Muscle of arm (tissue), 12 donors: ENCODE measurements around the gene POLDIP2. TPM values are rescaled to one million over a fixed set of nuclear protein-coding genes. Genes with fewer than 3 reads are reported as not detected.

Source experiments
- DNase-seq: peaks from one replicate; pipeline ENCODE4 v3.0.0-alpha.2; 2013
- polyA plus RNA-seq, 12 donors: library from polyadenylated mRNA; unstranded; fragments of 120-200 nt; gene quantifications; one replicate each; pipeline ENCODE4 v1.2.1, GENCODE V29; 2013; ENCODE audit not compliant: insufficient read length in 12 of 12

POLDIP2 gene
- polyA plus RNA-seq, 12 donors: 30.2 to 63.0 (median 57.6) TPM; not detected in 1

DNA sequence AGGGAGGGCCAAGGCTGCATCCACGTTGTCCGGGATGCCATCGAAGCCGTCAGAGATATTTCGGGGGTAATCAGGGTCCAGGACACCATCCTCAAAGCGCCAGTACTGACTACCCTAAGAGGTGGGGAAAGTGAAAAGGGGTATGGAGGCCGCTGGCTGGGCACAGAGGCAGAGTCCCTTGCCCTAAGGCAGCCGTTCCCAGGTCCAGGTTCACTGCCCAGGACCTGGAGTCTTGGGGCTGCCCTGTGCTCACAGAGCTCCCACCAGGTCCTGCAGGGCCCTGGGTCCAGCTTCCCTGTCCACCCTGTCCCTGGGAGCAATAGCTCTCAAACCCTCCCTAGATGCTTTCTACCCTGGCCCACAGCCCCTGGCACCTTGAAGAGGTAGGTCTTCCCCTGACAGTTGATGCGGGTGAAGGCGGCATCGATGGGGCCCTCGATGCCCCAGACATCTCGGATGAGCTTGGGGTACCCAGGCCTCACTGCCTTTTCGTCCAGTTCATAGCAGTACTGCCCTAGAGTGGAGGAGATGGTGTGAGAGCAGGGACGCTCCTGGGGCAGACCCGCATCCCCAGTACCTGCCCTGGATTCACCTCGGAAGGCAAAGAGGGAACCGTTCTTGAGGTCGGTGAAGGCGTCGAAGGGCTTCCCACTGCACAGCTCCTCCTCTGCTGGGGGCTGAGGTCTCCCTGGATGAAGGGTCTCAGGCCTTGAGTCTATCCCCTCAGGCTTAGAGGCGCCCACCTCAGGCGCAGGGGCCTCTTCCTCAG is 11.8 kb upstream of the POLDIP2 start:
- DNase-seq: no peak

GRCh38 chr17:28368306-28368831 is 11.0 kb upstream of the POLDIP2 start:
- no peak for DNase-seq

DNA sequence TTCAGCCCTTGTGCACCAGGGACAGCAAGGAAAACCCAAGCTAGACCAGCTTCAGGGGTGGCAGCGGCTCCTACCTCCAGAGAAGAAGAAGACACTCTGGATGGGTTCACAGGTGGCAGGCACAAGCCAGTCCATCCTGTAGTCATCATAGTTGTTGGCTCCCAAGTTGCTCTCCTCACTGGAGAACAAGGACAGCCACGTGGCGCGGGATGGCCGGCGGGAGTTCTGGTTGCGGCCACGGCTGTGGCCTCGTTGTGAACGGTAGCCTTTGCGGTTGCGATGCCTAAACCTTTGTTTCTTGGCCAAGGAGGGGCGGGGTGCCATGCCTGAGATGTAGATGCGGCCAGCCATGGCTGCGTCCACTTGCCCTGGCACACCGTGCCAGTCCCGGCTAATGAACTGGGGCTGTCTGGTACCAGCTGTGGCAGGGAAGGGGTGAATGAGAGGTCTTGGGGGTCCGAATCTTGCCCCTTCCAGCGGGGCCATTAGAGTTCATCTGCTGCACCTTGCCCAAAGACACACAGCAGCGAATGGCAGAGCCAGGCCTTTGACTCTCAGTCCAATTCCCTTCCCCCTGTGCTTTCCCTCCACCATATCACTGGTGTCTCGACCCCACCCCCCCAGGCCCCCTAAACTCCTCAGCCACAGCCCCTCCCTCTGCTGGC is 10.4 kb upstream of the POLDIP2 start:
- no peak for DNase-seq

DNA sequence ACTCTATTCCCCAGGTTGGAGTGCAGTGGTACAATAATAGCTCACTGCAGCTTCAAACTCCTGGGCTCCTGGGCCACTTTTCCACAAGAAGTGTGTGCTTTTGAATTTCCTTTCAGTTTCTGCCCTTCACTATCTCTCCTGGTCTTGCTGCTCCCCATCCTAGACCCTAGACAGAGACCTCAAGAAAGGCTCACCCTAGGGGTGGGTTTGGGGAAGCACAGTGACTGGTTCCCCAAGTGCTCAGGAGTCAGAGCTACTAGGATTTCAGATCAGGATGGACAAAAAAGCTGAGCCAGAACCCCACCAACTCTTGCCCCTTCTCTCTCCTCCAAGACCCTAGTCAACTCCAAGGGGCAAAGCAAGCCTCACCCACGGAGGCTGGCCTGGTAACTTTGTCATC is 9.3 kb upstream of the POLDIP2 start:
- DNase-seq: no peak

DNA sequence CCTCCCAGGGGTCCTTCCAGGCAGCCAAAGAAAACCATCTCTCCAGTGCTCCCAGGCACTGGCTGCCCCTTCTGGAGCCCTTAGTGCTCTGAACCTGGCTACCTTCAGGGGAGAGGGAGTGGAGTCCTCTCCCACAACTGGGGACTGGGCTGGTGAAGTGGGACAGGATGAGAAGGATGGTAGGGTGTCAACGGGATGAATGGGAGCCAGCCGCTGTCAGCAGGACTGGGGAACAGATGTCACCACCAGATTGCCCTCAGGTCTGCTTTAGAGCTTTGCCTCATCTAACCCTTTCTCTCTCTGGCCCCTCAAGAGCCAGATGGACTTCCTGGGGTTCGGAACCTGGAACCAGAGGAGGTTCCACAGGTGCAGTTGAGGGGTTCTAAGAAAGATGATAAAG is 8.2 kb upstream of the POLDIP2 start:
- no peak for DNase-seq

DNA sequence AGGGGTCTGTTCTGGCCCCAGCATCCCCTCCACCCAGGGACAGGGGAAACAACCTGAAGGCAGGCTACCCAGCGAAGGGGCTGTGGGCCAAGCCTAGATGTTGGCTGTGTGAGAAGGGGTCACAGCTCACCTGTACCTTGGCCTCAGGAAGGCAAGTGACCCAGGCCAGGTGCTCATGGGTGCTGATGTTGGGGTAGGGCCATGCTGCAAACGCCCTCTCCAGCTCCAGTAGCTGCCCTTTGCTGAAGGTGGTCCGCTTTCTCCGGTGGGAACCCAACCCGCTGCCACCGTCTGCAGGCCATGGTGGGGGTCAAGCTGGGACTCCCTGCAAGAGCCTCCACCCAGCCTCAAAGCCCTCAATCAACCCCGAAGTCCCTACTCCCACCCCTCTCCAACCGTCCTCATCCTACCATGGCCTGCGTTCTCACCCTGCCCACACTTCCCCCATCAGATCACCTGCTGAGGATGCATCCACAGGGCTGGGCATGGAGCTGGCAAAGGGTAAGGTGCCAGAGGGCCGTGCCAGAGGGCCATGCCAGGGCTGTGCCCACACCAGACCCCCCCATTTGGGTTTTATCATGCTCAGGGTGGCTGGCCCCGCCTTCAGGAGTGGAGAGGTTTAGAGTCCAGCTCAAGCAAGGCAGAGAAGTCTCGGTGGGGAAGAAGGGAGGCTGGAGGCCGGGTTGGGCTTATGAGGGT is 7.5 kb upstream of the POLDIP2 start, which contains the start of gene SEBOX:
TSS of gene SEBOX (minus strand) at position 535 of the 699 bp plus-strand sequence. CDS start at position 487, 48 bp downstream.
- no peak for DNase-seq

- no peak for DNase-seq
Measured at GRCh38 chr17:28363776-28364650, 6.7 kb upstream of the POLDIP2 start.

DNA sequence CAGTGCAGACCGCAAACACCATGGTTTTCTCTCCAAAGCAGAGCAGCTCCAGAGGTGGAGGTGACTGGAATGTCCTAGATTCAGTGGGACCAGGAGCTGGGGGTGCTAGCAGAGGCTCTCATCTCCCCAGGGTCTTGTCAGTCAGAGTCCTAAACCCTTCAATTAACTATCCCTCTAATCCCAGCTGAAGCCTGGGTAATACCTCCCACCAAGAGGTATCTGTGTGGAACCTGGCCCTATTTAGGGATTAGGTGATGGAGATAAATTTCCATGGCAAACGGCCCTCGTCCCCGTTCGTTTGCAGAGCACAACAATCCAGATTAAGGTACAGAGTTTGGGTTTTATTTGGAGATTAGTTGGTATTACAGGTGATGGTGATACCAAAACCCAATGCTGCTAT is 5.9 kb upstream of the POLDIP2 start:
- no peak for DNase-seq

DNA sequence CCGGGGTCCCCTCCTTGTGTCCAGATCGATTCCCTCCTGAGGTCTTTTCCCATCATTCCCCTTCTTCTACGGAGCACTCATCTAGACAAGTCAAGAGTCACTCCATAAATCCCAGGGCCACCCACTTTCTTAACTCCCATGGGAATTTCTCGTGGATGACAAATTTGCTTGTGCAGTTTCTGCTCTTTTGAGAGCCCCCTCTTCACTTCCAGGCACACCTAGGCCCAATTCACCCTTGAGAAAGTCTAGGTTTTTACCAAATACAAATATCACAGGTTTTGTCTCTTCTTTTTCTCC is 522 bp upstream of the POLDIP2 start:
- no peak for DNase-seq

DNA sequence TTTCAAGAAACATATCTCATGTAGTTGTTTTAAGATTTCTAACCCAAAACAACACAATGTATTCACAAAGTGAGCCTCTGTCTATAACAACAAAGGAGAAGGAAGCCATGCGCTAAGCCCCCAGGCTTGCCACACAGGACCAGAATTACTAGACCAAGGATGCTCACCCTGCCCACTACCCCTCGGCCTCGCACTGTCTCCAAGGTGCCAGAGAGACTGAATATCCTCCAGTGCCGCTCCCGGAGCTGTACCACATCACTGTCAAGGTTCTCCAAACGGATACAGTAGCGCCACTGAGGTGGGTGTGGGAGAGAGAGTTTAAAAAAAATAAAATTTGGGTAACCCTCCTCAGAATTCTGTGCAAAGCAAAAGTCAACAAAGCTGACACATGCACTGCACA is 7.1 kb downstream of the POLDIP2 start:
- DNase-seq: no peak

GRCh38 chr17:28348979-28349378 is 8.3 kb downstream of the POLDIP2 start:
- DNase-seq: no peak

- DNase-seq: no peak
Measured at GRCh38 chr17:28347261-28347891, 10.0 kb downstream of the POLDIP2 start.

- no peak for DNase-seq
Measured at GRCh38 chr17:28346746-28347246, 10.5 kb downstream of the POLDIP2 start.

DNA sequence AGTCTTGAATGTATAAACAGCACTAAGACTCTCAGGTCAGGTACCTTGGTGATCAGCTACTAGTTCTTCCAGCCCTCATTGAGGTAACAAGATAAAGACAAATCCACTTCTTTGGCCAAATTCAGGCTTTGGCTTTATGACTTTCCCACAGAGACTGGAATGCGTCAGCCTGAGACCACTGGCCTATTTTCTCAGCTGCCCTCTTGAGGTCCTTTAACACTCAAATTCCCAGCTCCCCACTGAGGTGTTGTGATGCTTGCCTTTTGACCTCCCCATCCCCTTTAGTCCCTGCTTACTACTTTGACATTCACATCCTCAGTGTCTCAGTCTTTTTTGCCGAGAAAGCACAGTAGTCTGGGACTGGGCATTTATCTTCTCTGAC is 11.1 kb downstream of the POLDIP2 start:
- DNase-seq: no peak

DNA sequence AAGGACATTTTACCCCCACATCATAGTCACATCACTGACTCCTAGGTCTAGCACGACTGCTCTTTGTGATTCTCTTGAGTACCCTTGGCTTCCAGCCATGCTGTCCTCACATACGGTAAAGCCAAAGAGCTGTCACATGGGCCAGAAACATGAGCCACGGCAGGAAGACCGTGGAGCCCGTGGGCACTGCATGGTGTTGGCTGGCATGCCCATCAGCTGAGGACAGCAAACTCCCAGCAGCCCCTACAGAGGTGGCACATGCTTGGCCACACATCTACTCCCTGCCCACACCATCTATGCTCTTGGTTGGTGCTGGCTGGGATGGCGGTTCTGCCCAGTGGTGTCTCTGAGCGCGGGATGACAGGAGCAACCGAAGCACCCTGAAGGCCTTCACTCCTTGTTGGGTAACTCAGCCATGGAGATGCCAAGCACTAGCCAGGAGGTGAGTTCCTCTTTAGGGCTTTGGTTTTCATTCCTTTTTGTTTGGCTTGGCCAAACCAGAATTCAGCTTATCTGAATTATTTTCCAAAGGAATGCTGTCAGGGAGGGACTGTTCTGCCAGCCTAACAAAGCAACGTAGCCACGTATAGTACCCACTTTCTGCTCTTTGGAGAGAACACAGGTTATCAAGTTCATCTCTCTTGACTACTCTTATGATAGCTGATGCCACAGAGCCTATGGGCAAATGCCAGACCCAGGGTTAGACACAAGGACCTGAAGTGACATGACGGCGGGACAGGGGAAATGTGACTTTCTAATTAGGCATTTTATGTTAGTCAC is 11.7 kb downstream of the POLDIP2 start:
- DNase-seq: no peak

GRCh38 chr17:28344435-28344901 is 12.9 kb downstream of the POLDIP2 start:
- DNase-seq: no peak

GRCh38 chr17:28344011-28344410 is 13.3 kb downstream of the POLDIP2 start:
- no peak for DNase-seq

DNA sequence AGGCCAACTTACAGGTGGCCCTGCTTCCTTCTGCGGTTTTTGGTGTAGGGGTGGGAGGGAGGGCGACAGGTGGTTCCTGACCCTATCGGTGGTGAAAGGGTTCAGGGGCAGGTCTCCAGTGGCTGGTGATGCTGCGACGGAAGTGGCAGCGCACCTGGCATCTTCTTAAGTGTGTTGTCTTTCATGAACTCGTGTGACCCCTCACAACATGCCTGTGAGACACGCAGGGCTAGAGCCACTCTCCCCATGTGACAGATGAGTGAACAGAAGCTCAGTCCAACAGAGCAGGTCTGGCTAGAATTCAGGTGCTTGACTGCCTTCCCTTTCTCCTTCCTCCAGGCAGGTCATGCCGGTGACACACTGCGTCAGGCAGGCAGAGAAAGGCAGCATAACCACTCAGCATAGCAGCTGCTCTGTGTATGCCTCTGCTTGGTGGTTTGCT is 13.8 kb downstream of the POLDIP2 start:
- DNase-seq: no peak

DNA sequence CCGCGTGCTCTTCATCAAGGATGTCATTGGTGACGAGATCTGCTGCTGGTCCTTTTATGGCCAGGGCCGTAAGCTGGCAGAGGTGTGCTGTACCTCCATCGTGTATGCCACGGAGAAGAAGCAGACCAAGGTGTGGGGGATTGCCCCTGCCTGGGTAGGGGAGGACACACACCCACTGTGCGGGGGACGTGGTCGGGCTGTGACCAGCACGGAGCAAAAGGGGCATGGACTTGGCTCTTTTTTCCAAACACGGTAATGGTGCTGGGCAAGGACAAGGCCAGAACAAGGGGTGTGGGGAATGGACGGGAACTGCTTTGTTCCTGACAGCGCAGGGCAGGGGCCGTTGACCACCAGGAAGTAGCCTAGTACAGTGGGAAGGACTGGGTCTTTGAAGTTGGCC is 15.0 kb downstream of the POLDIP2 start:
- DNase-seq: no peak

- no peak for DNase-seq
Measured at GRCh38 chr17:28341516-28341915, 15.8 kb downstream of the POLDIP2 start.
